ENCODE results near the gene DNAJB1.
A peak's percentile ranks its signal among the peaks of the same experiment; 100 is the strongest.
"Not testable (repeated sequence)": the region's sequence is repeated elsewhere in the genome, so short reads cannot be mapped to it uniquely, and the experiment has no call there.

The DNAJB1 gene

DNA sequence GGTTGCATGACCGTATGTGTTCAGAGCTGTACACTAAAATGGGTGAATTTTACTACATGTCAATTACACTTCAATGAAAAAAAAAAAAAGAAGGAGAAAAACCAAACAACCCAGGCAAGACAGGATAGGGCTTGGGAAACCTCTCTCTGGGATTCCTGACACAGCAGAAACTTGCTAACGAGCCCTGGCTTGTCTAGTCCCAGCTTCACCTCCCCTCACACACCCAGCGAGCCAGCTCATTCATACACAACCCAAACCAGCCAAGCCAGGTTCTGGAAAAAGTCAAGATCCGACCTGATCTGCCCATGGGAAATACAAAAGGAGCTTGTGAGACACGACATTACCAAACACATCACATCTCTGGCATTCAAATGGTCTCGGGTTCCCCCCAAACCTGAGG is 7.5 kb upstream of the DNAJB1 start:
- DNase-seq (ENCODE audit: insufficient read length, low spot score) (no peak), FAIRE-seq (no peak)

DNA sequence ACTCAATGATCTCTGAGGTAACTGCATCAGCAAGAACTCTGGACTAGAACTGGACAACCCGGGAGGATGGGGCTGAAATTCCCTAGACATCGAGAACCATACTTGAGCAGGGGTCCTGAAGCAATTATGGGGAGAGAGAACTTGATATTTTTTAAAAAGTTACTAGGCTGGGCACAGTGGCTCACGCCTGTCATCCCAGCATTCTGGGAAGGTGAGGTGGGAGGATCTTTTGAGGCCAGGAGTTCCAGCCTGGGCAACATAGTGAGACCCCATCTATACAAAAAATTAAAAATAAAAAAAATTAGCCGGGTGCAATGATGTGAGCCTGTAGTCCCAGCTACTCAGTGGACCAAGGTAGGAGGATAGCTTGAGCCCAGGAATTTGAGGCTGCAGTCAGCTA is 2.3 kb upstream of the DNAJB1 start:
- DNase-seq (ENCODE audit: insufficient read length, low spot score) (no peak), FAIRE-seq (no peak)

DNA sequence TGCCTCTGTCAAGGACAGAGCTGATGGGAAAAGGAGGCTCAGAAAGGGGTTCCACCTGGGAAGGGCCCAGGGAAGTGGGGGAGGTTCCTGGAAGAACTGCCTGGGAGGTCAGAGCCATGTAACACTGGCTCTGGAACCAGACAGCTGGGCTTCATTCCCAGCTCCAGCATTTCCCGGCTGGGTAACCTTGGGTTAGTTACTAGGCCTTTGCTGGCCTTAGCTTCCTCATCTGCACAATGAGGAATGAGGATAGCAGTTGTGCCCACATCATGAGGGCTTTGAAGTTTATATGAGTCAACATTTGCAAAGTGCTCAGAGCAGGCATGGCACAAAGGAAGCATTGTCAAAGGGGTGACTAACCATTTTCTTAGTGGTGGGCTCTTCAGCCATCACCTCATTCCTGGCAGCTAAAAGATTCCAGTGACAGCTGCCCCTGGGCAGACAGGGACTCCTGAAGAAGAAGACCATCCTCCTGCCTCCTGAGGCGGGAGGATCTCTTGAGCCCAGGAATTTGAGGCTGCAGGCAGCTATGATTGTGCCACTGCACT is 1.7 kb upstream of the DNAJB1 start:
- DNase-seq (ENCODE audit: insufficient read length, low spot score): no peak

DNA sequence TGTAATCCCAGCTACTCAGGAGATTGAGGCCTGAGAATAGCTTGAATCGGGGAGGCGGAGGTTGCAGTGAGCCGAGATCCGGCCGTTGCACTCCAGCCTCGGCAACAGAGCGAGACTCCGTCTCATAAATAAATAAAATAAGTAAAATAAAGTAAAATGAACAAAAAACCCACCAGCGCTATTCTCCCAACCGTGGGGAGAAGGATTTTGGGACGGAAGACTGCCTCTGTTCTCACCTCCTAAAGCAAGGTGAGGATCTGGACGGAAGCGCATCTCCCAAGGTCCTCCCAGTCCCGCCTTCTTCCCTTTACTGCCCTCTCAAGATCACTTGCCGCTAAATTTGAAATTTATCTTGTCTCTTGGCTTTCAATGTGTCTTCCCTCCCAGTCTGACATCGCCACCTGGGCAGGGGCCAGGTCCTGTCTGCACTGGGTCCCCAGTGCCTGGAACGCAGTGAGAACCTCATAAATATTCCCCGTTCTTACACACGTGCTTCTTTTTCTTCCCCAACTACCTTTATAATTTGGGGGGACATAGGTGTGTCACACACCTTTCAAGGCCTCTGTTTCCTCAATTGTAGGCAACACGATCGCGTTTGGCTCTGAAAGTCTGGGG is 1.2 kb upstream of the DNAJB1 start:
- DNase-seq (ENCODE audit: insufficient read length, low spot score) (no peak), FAIRE-seq (no peak)

More for the DNA sequence above, 1.7 kb upstream of the DNAJB1 start:
- FAIRE-seq: no peak

DNA sequence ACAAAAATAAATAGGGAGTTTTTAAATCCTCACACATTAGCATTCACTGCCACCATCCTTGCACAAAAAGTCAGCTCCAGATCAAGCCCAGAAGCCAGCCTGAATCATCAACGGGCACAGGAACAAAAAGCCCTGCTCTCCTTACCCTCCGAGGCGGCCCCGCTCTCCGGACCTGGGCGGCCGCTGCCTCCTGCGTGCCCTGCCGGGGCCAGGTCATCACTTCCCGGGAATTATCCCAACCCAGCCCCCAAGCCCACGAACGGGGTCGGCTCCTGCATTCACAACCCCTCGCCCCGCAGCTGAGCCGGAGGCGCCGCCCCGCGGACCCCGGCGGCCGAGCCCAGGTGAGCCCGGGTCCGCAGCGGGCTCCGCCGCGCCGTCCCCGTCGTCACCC is 754 bp downstream of the DNAJB1 start:
- no peak for DNase-seq (ENCODE audit: insufficient read length, low spot score)
- FAIRE-seq: no peak

DNA sequence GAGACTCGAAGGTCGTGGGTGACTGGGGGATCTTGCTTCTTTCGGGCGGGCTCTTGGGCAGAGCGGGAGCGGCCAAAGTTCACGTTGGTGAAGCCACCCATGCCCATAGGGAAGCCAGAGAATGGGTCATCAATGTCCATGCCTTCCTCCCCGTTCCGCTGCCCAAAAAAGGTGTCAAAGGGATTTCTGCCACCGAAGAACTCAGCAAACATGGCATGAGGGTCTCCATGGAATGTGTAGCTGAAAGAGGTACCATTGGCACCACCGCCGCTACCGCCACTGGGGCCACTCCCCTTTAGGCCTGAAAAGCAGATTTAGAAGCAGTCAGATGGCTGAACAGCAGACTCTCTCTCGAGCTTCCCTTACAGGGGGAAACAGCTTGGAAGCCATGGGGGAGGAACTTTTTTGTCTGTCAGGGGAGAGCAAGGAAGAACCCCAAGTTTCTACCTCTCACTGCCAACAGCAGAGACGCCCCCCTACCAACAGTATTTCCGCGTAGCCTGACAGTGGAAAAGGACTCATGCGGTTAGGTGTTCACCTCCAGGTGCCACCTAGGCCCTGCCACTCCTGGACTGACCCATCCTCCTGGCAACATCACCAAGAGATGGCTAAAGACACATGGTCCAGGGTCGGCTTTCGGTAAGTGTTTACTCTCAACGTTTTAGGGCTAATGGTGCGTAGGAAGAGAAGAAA is 1.3 kb downstream of the DNAJB1 start:
- FAIRE-seq: no peak
- no peak for DNase-seq (ENCODE audit: insufficient read length, low spot score)

DNA sequence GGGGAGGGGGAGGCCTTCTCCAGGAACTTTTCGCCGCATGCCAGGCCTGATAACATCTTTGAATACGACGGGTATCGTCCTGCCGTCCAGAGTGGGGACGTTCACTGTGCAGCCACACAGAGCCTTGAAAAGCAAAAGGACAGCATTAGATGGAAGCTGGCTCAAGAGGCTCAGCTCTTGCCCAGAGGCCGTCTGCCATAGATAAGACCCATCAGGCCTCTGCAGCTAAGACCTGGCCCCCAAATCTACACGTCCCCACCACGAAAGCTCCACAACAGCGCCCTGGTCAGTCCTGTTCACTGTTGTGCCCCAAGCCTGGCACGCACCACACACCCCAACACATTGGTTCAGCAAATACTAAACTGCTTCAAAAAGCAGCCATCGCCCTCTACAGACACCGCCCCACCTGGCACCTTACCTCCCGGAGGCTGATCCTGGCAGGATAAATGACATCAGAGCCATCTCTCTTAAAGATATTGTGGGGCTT is 2.1 kb downstream of the DNAJB1 start:
- DNase-seq (ENCODE audit: insufficient read length, low spot score) (no peak), FAIRE-seq (no peak)

DNA sequence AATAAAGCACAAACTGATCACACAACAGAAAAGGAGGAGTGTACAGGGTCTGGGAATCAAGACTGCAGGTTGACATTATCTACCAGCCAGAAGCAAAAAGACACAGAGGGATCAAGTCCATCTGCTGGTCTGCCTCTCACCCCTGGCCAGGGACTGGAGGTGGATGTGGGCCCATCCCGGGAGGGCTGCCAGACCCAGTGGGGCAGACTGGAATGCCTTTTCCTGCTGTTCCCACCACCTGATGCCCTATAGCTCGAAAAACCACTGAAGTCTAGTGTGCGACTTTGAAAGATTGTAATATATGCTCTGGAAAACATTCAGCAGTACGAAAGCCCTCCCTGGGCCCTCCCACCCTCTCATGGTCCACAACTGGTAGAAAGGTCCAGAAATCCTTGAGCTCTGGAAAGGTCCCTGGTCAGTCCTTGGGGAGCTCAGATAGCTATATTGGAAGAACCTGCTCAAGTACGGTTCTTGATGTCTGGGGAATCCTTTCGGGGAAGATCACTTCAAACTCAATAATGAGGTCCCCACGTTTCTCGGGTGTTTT is 2.6 kb downstream of the DNAJB1 start:
- no peak for DNase-seq (ENCODE audit: insufficient read length, low spot score)
- FAIRE-seq: no peak

DNA sequence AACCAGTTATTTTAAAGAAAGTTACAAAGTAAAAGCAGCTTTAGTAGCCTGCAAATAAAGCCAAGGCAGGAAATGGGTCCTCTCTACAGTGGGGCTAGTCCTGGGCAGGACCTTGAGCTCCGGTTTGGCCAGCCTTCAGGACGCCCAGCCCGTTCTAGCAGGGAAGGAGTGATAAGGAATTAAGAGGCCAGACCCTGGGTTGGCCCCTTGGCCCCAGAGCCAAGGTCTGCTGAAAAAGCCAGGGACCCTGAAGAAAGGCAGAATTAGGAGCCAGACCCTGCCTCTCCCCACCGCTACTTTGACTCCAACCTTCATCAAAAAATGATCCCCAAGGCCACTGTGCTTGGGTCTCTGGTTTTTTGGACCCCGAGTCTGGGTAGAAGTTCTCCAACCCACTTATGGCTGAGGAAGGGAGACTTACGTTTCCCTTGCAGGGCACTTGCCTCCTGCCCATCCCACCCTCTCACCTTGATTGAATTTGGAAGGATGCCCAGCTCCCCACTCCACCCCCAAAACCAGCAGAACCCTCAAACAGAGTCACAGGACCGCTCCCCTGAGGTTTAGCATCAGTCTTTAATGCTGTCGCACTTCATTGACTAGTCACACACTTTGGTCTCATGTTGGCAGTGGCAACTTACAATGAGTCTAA is 3.9 kb downstream of the DNAJB1 start:
- no peak for DNase-seq (ENCODE audit: insufficient read length, low spot score)
- FAIRE-seq: no peak

DNA sequence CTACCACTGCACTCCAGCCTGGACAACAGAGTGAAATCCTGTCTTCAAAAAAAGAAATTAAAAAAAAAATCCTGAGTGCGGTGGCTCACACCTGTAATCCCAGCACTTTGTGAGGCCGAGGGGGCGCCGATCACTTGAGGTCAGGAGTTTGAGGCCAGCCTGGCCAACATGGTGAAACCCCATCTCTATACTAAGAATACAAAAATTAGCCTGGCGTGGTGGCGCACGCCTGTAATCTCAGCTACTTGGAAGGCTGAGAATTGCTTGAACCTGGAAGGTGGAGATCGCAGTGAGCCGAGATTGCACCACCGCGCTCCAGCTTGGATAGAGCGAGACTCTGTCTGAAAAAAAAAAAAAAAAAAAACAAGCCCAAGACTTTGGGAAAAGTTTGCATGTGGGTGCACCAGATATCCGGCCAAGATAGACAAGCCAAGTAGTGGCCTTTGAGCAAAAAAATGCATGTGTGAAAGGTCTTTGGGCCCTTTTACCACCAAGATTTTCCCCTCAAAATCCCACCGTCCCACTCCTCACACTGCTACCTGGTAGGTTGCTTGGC is 5.7 kb downstream of the DNAJB1 start:
- FAIRE-seq: no peak
- no peak for DNase-seq (ENCODE audit: insufficient read length, low spot score)

DNA sequence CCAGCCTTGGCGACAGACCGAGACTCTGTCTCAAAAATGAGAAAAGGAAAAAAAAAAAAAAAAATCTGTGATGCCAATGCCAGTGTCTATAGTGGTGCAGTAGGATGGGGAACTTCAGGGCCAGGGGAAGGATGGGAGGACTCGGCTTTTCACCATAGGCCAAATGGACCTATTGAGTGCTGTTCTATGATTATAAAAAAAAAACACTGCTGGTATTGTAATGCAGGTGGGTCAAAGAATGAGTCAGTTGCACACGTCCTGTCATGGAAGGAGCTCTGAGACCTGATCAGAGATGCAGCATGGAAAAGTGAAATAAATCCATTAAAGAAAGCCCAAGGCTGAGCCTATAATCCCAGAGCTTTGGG is 7.0 kb downstream of the DNAJB1 start:
- DNase-seq (ENCODE audit: insufficient read length, low spot score) (no peak), FAIRE-seq (no peak)

DNA sequence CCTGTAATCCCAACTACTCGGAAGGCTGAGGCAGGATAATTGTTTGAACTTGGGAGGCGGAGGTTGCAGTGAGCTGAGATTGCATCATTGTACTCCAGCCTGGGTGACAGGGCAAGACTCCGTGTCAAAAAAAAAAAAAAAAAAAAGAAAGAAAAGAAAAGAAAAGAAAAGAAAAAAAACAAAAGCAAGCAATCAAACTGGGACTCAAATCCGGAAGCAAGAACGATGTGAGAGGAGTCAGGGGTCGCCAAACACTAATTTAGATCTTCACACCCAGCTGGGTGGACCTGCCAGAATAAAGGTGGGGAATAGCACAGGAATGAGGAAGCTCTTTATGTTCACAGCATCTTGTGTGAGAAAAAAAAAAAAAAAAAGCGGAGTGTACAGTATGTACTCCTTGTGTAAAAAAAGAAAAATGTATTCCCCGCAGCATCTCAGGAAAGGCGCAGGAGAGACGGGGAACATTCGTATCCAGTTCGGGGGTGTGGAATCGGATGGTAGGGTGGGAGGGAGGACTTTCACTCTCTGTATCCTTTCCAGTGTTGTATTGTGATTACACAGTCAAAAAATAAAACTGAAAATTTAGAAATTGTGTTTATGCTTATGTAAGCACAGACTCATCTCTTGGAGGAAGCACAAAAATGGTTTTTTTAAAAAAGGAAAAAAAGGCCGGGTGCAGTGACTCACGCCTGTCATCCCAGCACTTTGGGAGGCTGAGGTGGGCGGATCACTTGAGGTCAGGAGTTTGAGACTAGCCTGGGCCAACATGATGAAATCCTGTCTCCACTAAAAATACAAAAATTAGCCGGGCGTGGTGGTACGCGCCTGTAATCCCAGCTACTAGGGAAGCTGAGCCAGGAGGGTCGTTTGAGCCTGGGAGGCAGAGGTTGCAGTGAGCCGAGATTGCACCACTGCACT is 7.6 kb downstream of the DNAJB1 start:
- no peak for DNase-seq (ENCODE audit: insufficient read length, low spot score)
- FAIRE-seq: no peak

DNA sequence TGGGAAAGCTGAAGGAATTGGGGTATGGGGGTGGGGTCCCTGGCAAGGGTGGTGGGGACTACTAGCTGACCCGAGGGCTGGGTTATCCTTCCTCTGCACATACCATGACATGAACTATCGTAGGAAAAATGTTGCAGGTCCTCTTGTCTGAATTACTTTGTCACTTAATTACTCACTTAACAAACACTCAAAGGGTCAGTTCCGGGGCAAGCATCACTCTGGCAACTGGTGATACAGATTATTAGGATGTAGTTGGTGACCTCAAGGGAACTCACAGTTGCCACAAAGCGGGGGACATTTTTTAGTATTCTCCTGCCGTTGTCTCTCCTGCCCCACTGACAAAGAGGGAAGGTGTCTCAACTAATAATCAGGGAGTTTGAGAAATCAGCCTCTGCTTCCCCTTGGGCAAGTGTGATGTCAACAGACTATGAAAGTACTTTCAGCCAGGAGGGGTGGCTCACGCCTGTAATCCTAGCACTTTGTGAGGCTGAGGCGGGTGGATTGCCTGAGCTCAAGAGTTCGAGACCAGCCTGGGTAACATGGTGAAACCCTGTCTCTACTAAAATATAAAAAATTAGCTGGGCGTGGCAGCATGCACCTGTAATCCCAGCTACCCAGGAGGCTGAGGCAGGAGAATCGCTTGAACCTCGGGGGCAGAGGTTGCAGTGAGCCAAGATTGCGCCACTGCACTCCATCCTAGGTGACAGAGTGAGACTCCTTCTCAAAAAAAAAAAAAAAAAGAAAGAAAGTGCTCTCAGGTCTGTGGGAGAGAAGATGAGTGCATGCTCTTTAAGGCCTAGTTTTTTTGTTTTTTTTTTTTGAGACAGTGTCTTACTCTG is 10.3 kb downstream of the DNAJB1 start:
- FAIRE-seq (no peak), DNase-seq (ENCODE audit: insufficient read length, low spot score) (no peak)

DNA sequence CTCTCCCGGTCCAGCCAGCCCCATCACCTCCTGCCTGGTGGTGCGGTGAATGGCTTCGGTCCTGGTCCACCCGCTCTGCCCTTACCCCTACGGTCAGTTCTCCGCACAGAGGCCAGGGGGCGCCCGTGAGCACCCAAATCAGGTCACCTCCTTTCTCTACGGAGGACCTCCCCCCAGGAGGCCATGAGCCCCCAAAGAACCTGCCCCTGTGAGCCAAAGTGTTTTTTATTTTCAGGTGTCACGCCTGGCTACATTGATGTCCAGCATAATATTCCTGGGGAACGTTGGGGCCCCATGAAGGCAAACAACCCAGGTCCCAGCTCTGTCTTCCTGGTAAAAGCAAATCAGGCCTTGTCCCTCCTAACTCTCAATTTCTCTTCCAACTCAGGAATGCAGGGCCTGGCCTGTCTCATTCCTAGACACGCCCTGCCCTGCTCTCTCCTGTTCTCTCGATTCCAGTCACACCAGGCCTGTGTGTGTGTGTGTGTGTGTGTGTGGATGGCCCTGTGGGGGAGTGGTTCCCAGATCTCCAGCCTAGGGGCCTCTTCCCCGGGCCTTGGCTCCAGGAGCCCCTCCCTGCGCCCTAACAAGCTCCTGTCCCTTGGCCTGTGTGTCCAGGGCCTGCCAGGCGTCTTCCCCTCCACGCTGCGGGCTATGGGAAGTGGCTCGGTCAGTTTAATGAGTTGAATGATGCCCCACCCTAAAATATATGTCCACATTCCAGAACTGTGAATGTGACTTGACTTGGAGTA is 12.5 kb downstream of the DNAJB1 start:
- FAIRE-seq (no peak), DNase-seq (ENCODE audit: insufficient read length, low spot score) (peak; percentile 62)

DNA sequence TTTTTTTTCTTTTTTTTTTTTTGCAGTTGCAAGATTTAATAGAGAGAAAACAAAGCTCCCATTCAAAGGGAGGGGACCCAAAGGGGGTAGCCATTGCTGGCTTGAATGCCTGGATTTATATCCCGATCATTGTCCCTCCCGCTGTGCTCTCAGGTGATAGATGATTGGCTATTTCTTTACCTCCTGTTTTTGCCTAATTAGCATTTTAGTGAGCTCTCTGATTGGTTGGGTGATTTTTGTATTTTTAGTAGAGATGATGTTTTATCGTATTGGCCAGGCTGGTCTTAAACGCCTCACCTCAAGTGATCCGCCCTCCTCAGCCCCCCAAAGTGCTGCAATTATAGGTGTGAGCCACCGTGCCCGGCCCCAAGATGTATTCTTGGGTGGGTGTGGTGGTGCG is 13.6 kb downstream of the DNAJB1 start:
- DNase-seq (ENCODE audit: insufficient read length, low spot score); FAIRE-seq: not testable (repeated sequence)

DNA sequence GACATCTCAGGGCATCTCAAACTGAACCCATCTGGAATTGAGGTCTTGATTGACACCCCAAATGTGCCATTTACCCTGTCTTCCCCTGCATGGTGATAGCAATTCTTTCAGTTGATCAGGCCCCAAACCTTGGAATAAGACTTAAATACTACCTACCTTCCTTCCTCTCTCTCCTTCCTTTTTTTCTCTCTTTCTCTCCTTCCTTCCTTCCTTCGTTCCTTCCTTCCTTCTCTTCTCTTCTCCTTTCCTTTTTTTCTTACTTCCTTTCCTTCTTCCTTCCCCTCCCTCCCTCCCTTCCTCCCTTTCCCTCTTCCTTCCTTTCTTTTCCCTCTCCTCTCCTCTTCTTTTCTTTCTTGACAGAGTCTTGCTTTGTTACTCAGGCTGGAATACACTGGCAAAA is 14.9 kb downstream of the DNAJB1 start:
- FAIRE-seq (no peak), DNase-seq (ENCODE audit: insufficient read length, low spot score) (no peak)

DNA sequence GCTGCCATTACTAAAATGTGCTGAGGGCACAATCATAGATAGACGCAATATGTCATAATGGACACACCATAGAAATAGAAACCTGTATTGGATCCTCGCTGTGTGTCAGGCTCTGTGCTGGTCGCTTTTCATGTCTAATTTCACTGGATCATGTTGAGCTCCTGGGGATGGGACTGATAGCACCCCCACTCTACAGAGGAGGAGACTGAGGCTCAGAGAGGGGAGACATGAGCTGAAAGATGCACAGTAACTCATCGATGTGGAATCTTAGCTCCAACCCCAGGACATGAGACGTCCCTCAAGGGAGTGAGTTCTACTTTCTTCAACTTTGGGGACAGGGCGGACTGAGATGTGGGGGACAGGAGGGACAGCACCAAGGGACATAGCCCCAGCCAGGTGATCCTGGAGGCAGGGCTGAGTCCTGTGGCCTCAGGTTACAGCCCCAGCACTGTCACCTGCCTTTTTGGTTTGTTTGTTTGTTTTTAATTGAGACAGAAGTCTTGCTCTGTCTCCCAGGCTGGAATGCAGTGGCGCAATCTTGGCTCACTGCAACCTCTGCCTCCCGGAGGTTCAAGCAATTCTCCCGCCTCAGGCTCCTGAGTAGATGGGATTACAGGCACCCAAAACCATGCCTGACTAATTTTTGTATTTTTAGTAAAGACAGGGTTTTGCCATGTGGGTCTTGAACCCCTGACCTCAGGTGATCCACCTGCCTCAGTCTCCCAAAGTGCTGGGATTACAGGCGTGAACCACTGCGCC is 15.7 kb downstream of the DNAJB1 start:
- DNase-seq (ENCODE audit: insufficient read length, low spot score) (no peak), FAIRE-seq (no peak)

All from GM19239 (cell line).